HepG2 (cell line): Measurements from ENCODE around the gene TSPAN12. TPM values are rescaled to one million over a fixed set of nuclear protein-coding genes. Genes with fewer than 3 reads are reported as not detected.

ENCODE experiments used
- ATAC-seq: fragments of 200-7000 bp; cut with Tn5 transposase; 3 replicates; pipeline ENCODE4 v1.9.1; 2020; ENCODE audit warnings: mild to moderate bottlenecking, moderate library complexity
- BruUV-seq: library from RNA; stranded (reverse); fragments of 400-500 nt; replicated peaks from 2 replicates; lab custom pipeline; 2021; lab: Mats Ljungman, UMichigan
- CTCF ChIA-PET: fragments of 300-600 bp; formaldehyde crosslinking; extraction: SDS; loops from one replicate; lab custom pipeline; 2021; ENCODE audit warnings: low total read pairs, inconsistent platforms, low intra/inter-chr PET ratio; lab: Yijun Ruan, JAX
- POLR2A ChIA-PET: fragments of 350-600 bp; sonication (Branson Sonifier 250); formaldehyde crosslinking; loops from one replicate; lab custom pipeline; 2020; ENCODE audit warnings: antibody characterized with exemption, inconsistent platforms; lab: Yijun Ruan, JAX
- DNase-seq: peaks from one replicate; pipeline ENCODE4 v3.0.0-alpha.2; 2015; ENCODE audit warnings: low spot score
- FAIRE-seq: peaks from 3 replicates; lab custom pipeline; 2011; peaks lifted over from hg19 to GRCh38; lab: Jason Lieb, UNC
- H2AFZ ChIP-seq: one replicate; pipeline ENCODE4 v1.6.1; 2011; ENCODE audit warnings: low read length, inconsistent platforms
- H3K27ac ChIP-seq: fragments of 300-600 bp; 3 replicates; pipeline ENCODE4 v1.8.0; 2011; ENCODE audit warnings: mixed run types, mild to moderate bottlenecking, mixed read lengths, low read length, inconsistent platforms; ENCODE audit not compliant: insufficient read depth; ENCODE audit errors: extremely low read length
- H3K27me3 ChIP-seq, 2 experiments: fragments of 200-600 bp in 1 of 2; 2 replicates in 1 of 2; 3 replicates in 1 of 2; pipeline versions ENCODE4 v1.6.0 to v1.8.0; 2011; ENCODE audit warnings: low read length in 2 of 2, mild to moderate bottlenecking in 2 of 2, moderate library complexity in 2 of 2, inconsistent platforms in 1 of 2; ENCODE audit not compliant: insufficient read depth in 2 of 2, control insufficient read depth in 1 of 2
- H3K36me3 ChIP-seq, 2 experiments: fragments of 200-600 bp in 1 of 2; replicated peaks in 1 of 2; 2 replicates in 1 of 2; 3 replicates in 1 of 2; pipeline versions ENCODE4 v1.5.1 to v1.8.0; 2011; ENCODE audit warnings: low read length in 2 of 2, inconsistent platforms in 1 of 2; ENCODE audit not compliant: insufficient read depth in 2 of 2, control insufficient read depth in 1 of 2
- H3K4me1 ChIP-seq: 2 replicates; pipeline ENCODE4 v1.5.1; 2012; ENCODE audit warnings: low read length, inconsistent platforms; ENCODE audit not compliant: insufficient read depth
- H3K4me2 ChIP-seq: 2 replicates; pipeline ENCODE4 v1.6.0; 2011; ENCODE audit warnings: low read depth, low read length, inconsistent platforms
- H3K4me3 ChIP-seq, 3 experiments: fragments of 200-600 bp in 1 of 3; sonication (generic), shearing (Covaris generic) in 1 of 3; replicated peaks in 1 of 3; 2 replicates each; pipeline ENCODE4 v1.5.1; 2011 to 2016; ENCODE audit warnings: low read length in 3 of 3, inconsistent platforms in 2 of 3, low read depth in 2 of 3, mild to moderate bottlenecking in 2 of 3, control low read depth in 1 of 3, mixed read lengths in 1 of 3; ENCODE audit not compliant: insufficient read depth in 1 of 3
- H3K79me2 ChIP-seq: one replicate; pipeline ENCODE4 v1.6.1; 2011; ENCODE audit warnings: low read length, inconsistent platforms; ENCODE audit not compliant: insufficient read depth
- H3K9ac ChIP-seq: 2 replicates; pipeline ENCODE4 v1.6.0; 2011; ENCODE audit warnings: mild to moderate bottlenecking, low read depth, low read length, inconsistent platforms; ENCODE audit not compliant: insufficient read depth
- H3K9me3 ChIP-seq: 2 replicates; pipeline ENCODE4 v1.5.1; 2012; ENCODE audit warnings: mild to moderate bottlenecking, low read length
- H4K20me1 ChIP-seq: 2 replicates; pipeline ENCODE4 v1.6.0; 2011; ENCODE audit warnings: inconsistent platforms, mild to moderate bottlenecking, low read length, moderate library complexity; ENCODE audit not compliant: insufficient read depth
- ADNP ChIP-seq: sonication (generic); formaldehyde crosslinking; IDR thresholded peaks from 2 replicates; pipeline ENCODE4 v1.4.0; 2020; ENCODE audit warnings: missing genetic modification reagents
- BRF2 ChIP-seq: sonication (generic); formaldehyde crosslinking; IDR thresholded peaks from 2 replicates; pipeline ENCODE4 v1.8.1; 2022; ENCODE audit warnings: mild to moderate bottlenecking, missing genetic modification reagents
- HMGA1 ChIP-seq: sonication (generic); formaldehyde crosslinking; conservative IDR thresholded peaks from 2 replicates; pipeline ENCODE4 v1.4.0; 2020; ENCODE audit warnings: missing genetic modification reagents
- SIN3A ChIP-seq: IDR thresholded peaks from 2 replicates; pipeline ENCODE4 v1.6.1; 2011; ENCODE audit warnings: low read depth, mild to moderate bottlenecking, control low read depth, low read length, borderline replicate concordance
- SYNCRIP ChIP-seq: fragments of 200-400 bp; formaldehyde crosslinking; IDR thresholded peaks from 2 replicates; pipeline ENCODE4 v1.6.1; 2018; ENCODE audit warnings: mild to moderate bottlenecking, low read depth, low read length; ENCODE audit not compliant: insufficient read depth
- ZEB1 ChIP-seq: IDR thresholded peaks from 2 replicates; pipeline ENCODE4 v1.6.1; 2012; ENCODE audit warnings: mild to moderate bottlenecking, low read depth, inconsistent platforms; ENCODE audit not compliant: insufficient replicate concordance
- ZNF563 ChIP-seq: sonication (generic); formaldehyde crosslinking; IDR thresholded peaks from 2 replicates; pipeline ENCODE4 v1.8.0; 2022; ENCODE audit warnings: mild to moderate bottlenecking, moderate library complexity, missing genetic modification reagents
- ZNF607 ChIP-seq: sonication (generic); formaldehyde crosslinking; IDR thresholded peaks from 2 replicates; pipeline ENCODE4 v1.5.1; 2020; ENCODE audit warnings: missing genetic modification reagents, mild to moderate bottlenecking, borderline replicate concordance
- ZNF850 ChIP-seq: sonication (generic); formaldehyde crosslinking; conservative IDR thresholded peaks from 2 replicates; pipeline ENCODE4 v1.9.0; 2021; ENCODE audit warnings: mild to moderate bottlenecking, missing genetic modification reagents
- WGBS: methylation state at CpG from one replicate; pipeline ENCODE4 v1.1.6; 2017; ENCODE audit warnings: low lambda C conversion rate; 5-methylcytosine and 5-hydroxymethylcytosine counted together
- in situ Hi-C: cut with HindIII; loops from 2 replicates; pipeline ENCODE4 v1.10.0; 2017; ENCODE audit warnings: low pct_unique_long_range_greater_than_20kb; ENCODE audit not compliant: extremely low pct_ligation_motif_present
- intact Hi-C: fragments of 100-400 bp; cut with micrococcal nuclease; formaldehyde crosslinking; loops from one replicate; pipeline ENCODE4 v1.10.0; 2022; ENCODE audit not compliant: unreplicated experiment
- polyA plus RNA-seq, 8 experiments: library from polyadenylated mRNA; depleted of rRNA in 3 of 8; stranded (reverse) in 7 of 8; unstranded in 1 of 8; fragments of >200 nt; fragmentation: Illumina TruSeq in 4 of 8; extraction: Trizol in 4 of 8; gene quantifications; 2 replicates each; pipeline versions ENCODE4 v1.2.1 to v1.2.3, GENCODE V29; 2011 to 2016; ENCODE audit warnings: low read depth in 4 of 8, missing spikeins in 1 of 8, mixed read lengths in 1 of 8; ENCODE audit not compliant: insufficient read depth in 1 of 8
- total RNA-seq, 5 experiments: library from RNA; depleted of rRNA; stranded (reverse); fragments of >200 nt; fragmentation: Illumina TruSeq; extraction: Trizol; gene quantifications; 2 replicates each; pipeline ENCODE4 v1.2.3, GENCODE V29; 2016; ENCODE audit warnings: low read depth in 1 of 5

TSPAN12 gene
- total and polyA plus RNA-seq, 2 of the 13 experiments (the other 11 are each of a cell fraction or from before 2014, with no cell fraction given), result 0.48 to 0.95 TPM

GRCh38 chr7:120792861-120793130 lies 65.1 kb downstream of the TSPAN12 start:
- no peak for FAIRE-seq
- in situ Hi-C loops (no loop called here), intact Hi-C loops (loop anchor here (1.0 to 5.0 kb wide), 4 partner anchors 65 to 316 kb away; partner anchors contain the start of gene TSPAN12)
- Histone ChIP-seq H3K27me3 (no peaks in the 10 kb centered on the region), H3K36me3 (no peaks in the 10 kb centered on the region), H2AFZ (no peak overlapping the region), H3K9me3 (no peaks in the 10 kb centered on the region), H3K9ac (no peak overlapping the region), H3K4me1 (no peaks in the 10 kb centered on the region), H3K79me2 (no peaks in the 10 kb centered on the region), H4K20me1 (no peaks in the 10 kb centered on the region), H3K4me3 (no peak overlapping the region), H3K4me2 (no peak overlapping the region), H3K27ac (no peak overlapping the region)
- no peak for DNase-seq
- TF ChIP-seq HMGA1 (CRISPR knock-in tag), result no peak
- no peak for TF ChIP-seq ZNF607 (CRISPR knock-in tag)
- no peak for TF ChIP-seq ZNF850 (CRISPR knock-in tag)
- no peak for TF ChIP-seq BRF2 (CRISPR knock-in tag)
- TF ChIP-seq ZNF563 (CRISPR knock-in tag), result no peak
- TF ChIP-seq ZEB1, result no peak
- TF ChIP-seq ADNP, result no peak
- TF ChIP-seq SYNCRIP, result no peak
- no peak for TF ChIP-seq SIN3A
- CTCF ChIA-PET, result no interaction called here
- BruUV-seq, result no TSS peak
- ATAC-seq, result no peak
- 90% methylated on average over 2 of the region's 2 CpGs for WGBS
- POLR2A ChIA-PET, result no interaction called here
